AG04450 (cell line): ENCODE measurements around the gene MICALL2. TPM values are rescaled to one million over a fixed set of nuclear protein-coding genes. Genes with fewer than 3 reads are reported as not detected.

Source experiments
- CTCF ChIA-PET: fragments of 300-600, 350-600 bp; formaldehyde crosslinking; extraction: SDS; loops from one replicate; lab custom pipeline; 2022; ENCODE audit warnings: antibody characterized with exemption, inconsistent platforms; lab: Charles Lee
- POLR2A ChIA-PET: fragments of 350-600 bp; formaldehyde crosslinking; extraction: SDS; loops from one replicate; lab custom pipeline; 2021; ENCODE audit warnings: antibody characterized with exemption, inconsistent platforms; lab: Yijun Ruan, JAX
- DNase-seq: peaks from one replicate; pipeline ENCODE4 v3.0.0-alpha.2; 2011; ENCODE audit warnings: low read depth, low spot score
- H3K27ac ChIP-seq: one replicate; pipeline ENCODE4 v1.5.1; 2012; ENCODE audit warnings: low read depth, low read length, control low read depth
- H3K27me3 ChIP-seq: one replicate; pipeline ENCODE4 v1.6.0; 2012; ENCODE audit warnings: low read length; ENCODE audit not compliant: control insufficient read depth, insufficient read depth
- H3K4me3 ChIP-seq: 2 replicates; pipeline ENCODE4 v1.5.1; 2011; ENCODE audit warnings: mild to moderate bottlenecking, low read depth, low read length, control low read depth
- H3K9me3 ChIP-seq: 2 replicates; pipeline ENCODE4 v1.5.1; 2012; ENCODE audit warnings: low read length; ENCODE audit not compliant: control insufficient read depth, insufficient read depth
- polyA plus RNA-seq: library from polyadenylated mRNA; depleted of rRNA; stranded (reverse); fragments of >200 nt; gene quantifications from 2 replicates; pipeline ENCODE4 v1.2.3, GENCODE V29; 2011
- TF ChIP-seq, protein P1 (sequence below): IDR thresholded peaks from 2 replicates; pipeline ENCODE4 v1.5.1; 2011; ENCODE audit warnings: low read depth, low read length, control low read depth, inconsistent platforms

MICALL2 gene
- polyA plus RNA-seq, 1 experiment, result 8.5 TPM

DNA sequence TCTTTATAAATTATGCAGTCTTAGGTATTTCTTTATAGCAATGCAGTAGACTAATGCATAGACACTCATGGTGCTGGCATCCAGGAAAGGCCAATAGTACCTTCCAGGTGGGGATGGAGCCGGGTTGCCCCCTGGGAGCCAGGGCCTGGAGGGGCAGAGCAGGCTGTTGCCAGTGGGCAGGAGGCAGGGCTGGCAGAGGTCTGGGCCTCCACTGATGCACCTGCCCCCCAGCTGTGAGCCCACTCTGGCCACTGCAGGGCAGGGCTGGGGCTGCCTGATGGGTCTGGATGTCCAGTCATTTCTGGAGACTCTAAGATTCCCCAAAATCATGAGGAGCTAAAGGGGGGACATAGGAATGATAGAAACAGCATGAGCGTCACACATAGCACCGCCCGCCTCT, 66.7 kb downstream of the MICALL2 start:
- H3K27ac ChIP-seq, result no peak overlapping the region
- H3K27me3 ChIP-seq, result peaks cover 17% of the 10 kb centered on the region
- DNase-seq, result no peak
- TF ChIP-seq, protein P1, sequence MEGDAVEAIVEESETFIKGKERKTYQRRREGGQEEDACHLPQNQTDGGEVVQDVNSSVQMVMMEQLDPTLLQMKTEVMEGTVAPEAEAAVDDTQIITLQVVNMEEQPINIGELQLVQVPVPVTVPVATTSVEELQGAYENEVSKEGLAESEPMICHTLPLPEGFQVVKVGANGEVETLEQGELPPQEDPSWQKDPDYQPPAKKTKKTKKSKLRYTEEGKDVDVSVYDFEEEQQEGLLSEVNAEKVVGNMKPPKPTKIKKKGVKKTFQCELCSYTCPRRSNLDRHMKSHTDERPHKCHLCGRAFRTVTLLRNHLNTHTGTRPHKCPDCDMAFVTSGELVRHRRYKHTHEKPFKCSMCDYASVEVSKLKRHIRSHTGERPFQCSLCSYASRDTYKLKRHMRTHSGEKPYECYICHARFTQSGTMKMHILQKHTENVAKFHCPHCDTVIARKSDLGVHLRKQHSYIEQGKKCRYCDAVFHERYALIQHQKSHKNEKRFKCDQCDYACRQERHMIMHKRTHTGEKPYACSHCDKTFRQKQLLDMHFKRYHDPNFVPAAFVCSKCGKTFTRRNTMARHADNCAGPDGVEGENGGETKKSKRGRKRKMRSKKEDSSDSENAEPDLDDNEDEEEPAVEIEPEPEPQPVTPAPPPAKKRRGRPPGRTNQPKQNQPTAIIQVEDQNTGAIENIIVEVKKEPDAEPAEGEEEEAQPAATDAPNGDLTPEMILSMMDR, result no peak
- no peak overlapping the region for H3K4me3 ChIP-seq
- peaks cover 34% of the 10 kb centered on the region for H3K9me3 ChIP-seq
- CTCF ChIA-PET, result no interaction called here
- POLR2A ChIA-PET, result no interaction called here

DNA sequence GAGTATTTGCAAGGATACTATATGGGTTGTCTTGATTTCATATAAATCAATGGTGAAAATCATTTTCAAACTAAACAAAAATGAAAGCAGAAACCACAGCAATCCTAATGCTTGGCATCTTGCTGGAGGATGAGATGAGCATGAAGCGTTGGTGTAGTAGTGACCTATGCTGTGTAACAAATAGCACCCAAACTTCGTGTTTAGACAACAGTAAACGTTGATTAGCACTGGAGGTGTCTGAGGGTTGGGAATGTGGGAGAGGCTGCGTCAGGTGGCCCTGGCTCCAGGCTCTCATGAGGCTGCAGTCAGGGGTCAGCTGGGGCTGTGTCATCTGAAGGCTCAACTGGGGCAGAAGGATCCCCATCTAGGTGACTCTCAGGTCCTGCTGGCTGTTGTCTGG, 67.8 kb downstream of the MICALL2 start:
- H3K4me3 ChIP-seq, result no peak overlapping the region
- ChIA-PET POLR2A (no interaction called here), CTCF (no interaction called here)
- no peak overlapping the region for H3K27ac ChIP-seq
- peaks cover 23% of the 10 kb centered on the region for H3K27me3 ChIP-seq
- no peak for DNase-seq
- TF ChIP-seq, protein P1, result no peak
- H3K9me3 ChIP-seq, result peaks cover 31% of the 10 kb centered on the region

DNA sequence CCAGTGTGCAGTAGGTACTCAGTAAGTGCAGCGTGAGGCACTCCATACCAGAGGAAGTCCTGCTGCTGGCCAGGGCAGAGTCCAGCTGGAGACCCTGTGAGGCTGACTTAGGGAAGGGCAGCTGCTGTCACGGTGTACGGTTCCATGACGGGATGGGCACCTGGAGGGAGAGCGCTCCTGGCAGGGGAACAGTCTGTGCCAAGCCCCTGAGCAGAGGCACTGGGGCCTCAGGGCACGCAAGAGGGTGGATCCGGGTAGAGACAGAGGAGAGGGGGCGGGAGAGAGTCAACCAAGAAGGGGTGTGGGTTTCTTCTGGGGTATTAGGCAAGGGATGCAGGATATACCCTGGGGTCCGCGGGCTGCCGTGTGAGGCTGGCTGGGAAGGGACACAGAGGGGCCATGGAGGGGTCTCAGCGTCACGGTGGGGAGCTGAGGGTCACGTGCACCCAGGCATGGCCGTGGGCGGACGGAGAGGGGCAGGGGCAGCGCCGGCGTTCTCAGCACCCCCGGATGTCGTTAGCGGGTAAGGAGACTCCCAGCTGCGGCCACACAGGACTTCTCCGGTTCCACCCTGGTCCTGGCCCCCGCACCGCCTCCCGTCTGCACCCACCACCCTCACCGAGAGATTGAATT, 70.5 kb downstream of the MICALL2 start:
- H3K27ac ChIP-seq, result no peak overlapping the region
- peaks cover 31% of the 10 kb centered on the region for H3K27me3 ChIP-seq
- CTCF ChIA-PET, result no interaction called here
- no peak overlapping the region for H3K4me3 ChIP-seq
- TF ChIP-seq, protein P1, result no peak
- POLR2A ChIA-PET, result no interaction called here
- peaks cover 9% of the 10 kb centered on the region for H3K9me3 ChIP-seq
- DNase-seq, result no peak

DNA sequence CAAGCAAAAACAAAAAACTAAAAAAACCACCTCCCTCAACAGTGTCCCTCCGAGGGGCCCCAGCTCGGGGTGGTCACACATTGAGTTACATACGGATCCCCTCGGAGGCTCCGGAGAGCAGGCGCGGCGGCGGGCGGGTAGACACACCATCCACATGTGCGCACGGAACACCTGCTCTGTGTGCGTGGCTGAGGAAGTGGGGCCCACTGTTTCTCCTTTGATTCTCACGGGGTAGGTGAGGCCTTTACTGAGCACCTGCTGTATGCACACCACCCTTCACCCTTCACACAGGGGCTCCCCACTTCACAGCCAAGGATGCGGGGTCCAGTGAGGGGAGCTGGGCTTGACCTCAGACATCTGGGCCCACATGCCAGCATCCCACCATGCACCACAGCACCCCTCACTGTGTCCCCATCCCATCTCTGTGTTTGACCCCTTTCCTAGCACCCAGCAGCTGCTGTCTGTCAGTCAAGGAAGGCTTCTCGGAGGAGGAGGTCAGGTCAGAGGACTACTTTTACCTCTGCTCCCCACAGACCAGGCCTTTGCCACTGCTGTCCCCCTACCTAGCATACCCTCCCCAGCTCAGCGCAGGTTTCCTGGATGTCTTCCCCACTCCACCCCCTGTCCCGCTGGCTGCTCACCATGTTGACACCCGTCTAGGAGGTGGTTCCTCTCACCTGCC, 71.1 kb downstream of the MICALL2 start:
- no peak for DNase-seq
- TF ChIP-seq, protein P1, result no peak
- peaks cover 28% of the 10 kb centered on the region for H3K27me3 ChIP-seq

DNA sequence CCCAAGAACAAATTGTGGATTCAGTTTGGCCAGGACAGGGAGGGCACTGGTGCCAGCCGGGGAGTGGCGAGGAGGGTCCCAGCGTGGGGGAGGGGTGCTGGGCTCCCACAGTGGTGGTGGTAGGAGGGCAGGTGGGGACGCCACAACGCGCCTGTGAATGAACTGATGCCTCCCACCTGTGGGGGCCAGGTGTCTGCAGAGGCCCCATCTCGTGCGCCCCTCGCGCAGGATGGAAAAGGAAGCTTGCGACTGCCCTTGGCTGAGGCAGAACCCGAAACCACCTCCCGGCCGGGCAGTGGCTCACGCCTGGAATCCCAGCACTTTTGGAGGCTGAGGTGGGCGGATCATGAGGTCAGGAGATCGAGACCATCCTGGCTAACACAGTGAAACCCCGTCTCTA, 72.0 kb downstream of the MICALL2 start:
- Histone ChIP-seq H3K9me3 (peaks cover 9% of the 10 kb centered on the region), H3K4me3 (no peak overlapping the region), H3K27ac (no peak overlapping the region), H3K27me3 (peaks cover 31% of the 10 kb centered on the region)
- POLR2A ChIA-PET, result no interaction called here
- no peak for DNase-seq
- CTCF ChIA-PET, result no interaction called here
- TF ChIP-seq, protein P1, result no peak

More for the DNA sequence above, 71.1 kb downstream of the MICALL2 start:
- Histone ChIP-seq H3K9me3 (peaks cover 9% of the 10 kb centered on the region), H3K4me3 (no peak overlapping the region), H3K27ac (no peak overlapping the region)
- CTCF ChIA-PET, result no interaction called here
- POLR2A ChIA-PET, result no interaction called here
